ENCODE results near the gene CT45A1.

DNA sequence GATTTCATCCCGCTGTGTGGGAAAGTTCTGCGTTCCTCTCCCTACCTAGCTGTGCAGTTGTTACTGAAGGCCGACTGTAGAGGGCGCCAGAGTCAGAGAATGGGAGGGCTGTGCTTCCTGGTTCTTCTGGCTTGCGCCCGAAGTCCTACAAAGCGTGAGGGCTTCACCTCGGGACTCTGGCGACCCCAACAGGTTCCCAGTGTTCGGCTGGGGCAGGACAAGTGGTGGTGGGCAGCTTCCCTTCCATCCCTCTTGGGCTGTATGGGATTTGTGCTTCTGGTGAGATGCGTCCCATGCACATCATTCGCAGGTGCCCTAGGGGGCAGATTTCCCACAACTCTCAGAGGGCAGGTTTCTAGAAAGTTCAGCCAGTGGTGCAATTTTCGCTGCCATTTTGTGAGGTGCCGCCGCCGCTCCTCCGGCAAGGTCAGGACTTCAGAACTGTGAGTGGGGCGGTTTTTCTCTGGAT, 27.3 kb downstream of the CT45A1 start:
- TF ChIP-seq CTCF (IDR thresholded peaks at IDR 0.05) (peak in 5 of 12 donors; percentile 10 to 29 (median 19)), POLR2A (IDR thresholded peaks at IDR 0.05) (no peak)
